WTC11 (cell line): ENCODE measurements around the gene TAF4.

Source experiments
- CTCF ChIP-seq: fragments of 200-600 bp; IDR thresholded peaks from 2 replicates; pipeline ENCODE4 v1.8.0; 2022; ENCODE audit warnings: antibody characterized with exemption
- SP1 ChIP-seq: sonication (generic); formaldehyde crosslinking; conservative IDR thresholded peaks from 2 replicates; pipeline ENCODE4 v1.8.1; 2022; ENCODE audit warnings: missing genetic modification reagents
- TEAD4 ChIP-seq: sonication (generic); formaldehyde crosslinking; IDR thresholded peaks from 2 replicates; pipeline ENCODE4 v1.8.0; 2022; ENCODE audit warnings: mild to moderate bottlenecking, missing genetic modification reagents

- TF ChIP-seq CTCF (no peak), SP1 (CRISPR knock-in tag) (no peak), TEAD4 (CRISPR knock-in tag) (no peak)
Measured at GRCh38 chr20:61976644-61977418, 88.8 kb downstream of the TAF4 start.
